Breast epithelium (tissue), 3 donors: ENCODE results near the gene CYBC1.

ENCODE experiments used
- POLR2A ChIP-seq: fragments of 450-650 bp; IDR thresholded peaks from one replicate; pipeline ENCODE4 v1.6.1; 2016; ENCODE audit warnings: antibody characterized with exemption, mild to moderate bottlenecking, moderate library complexity
- POLR2AphosphoS5 ChIP-seq, 3 donors: sonication (generic); formaldehyde crosslinking; IDR thresholded peaks; one replicate each; pipeline ENCODE4 v1.6.1; 2017; ENCODE audit warnings: antibody characterized with exemption in 3 of 3
- TF ChIP-seq, protein P1 (sequence below), 3 donors: fragments of 450-650 bp; IDR thresholded peaks; one replicate each; pipeline ENCODE4 v1.5.1; 2016 to 2017; ENCODE audit warnings: antibody characterized with exemption in 3 of 3, mild to moderate bottlenecking in 3 of 3, moderate library complexity in 3 of 3

DNA sequence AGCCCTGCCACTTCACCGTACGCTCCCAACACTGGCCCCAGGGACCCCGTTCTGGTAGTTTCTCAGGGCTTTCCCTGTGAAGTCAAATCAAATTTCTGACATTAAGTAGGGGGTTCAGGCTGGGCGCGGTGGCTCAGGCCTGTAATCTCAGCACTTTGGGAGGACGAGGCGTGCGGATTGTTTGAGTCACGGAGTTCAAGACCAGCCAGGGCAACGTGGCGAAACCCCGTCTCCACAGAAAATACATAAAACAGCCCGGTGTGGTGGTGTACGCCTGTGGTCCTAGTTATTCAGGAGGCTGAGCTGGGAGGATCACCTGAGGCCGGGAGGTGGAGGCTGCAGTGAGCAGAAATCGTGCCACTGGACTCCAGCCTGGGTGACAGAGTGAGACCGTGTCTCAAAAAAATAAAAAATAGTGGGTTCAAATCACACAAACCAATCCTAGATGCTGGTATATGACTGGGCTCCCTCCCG lies 632 bp downstream of the CYBC1 start:
- no peak for TF ChIP-seq POLR2A
- TF ChIP-seq, protein P1, sequence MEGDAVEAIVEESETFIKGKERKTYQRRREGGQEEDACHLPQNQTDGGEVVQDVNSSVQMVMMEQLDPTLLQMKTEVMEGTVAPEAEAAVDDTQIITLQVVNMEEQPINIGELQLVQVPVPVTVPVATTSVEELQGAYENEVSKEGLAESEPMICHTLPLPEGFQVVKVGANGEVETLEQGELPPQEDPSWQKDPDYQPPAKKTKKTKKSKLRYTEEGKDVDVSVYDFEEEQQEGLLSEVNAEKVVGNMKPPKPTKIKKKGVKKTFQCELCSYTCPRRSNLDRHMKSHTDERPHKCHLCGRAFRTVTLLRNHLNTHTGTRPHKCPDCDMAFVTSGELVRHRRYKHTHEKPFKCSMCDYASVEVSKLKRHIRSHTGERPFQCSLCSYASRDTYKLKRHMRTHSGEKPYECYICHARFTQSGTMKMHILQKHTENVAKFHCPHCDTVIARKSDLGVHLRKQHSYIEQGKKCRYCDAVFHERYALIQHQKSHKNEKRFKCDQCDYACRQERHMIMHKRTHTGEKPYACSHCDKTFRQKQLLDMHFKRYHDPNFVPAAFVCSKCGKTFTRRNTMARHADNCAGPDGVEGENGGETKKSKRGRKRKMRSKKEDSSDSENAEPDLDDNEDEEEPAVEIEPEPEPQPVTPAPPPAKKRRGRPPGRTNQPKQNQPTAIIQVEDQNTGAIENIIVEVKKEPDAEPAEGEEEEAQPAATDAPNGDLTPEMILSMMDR (IDR thresholded peaks at IDR 0.05) = no peak
- TF ChIP-seq POLR2AphosphoS5 (IDR thresholded peaks at IDR 0.05) = no peak
